GM19043 (cell line): ENCODE data around the gene TRPM3.

ENCODE experiments used
- ATAC-seq: cut with Tn5 transposase; IDR thresholded peaks from one replicate; pipeline ENCODE4 v1.9.1; 2021; ENCODE audit warnings: low read depth; ENCODE audit not compliant: unreplicated experiment

The TRPM3 gene

GRCh38 chr9:71121275-71122021 lies at the start of gene TRPM3:
Gene TRPM3 (minus strand): TSS chr9:71121621. CDS start chr9:71121354, 267 bp downstream.
- no peak for ATAC-seq

DNA sequence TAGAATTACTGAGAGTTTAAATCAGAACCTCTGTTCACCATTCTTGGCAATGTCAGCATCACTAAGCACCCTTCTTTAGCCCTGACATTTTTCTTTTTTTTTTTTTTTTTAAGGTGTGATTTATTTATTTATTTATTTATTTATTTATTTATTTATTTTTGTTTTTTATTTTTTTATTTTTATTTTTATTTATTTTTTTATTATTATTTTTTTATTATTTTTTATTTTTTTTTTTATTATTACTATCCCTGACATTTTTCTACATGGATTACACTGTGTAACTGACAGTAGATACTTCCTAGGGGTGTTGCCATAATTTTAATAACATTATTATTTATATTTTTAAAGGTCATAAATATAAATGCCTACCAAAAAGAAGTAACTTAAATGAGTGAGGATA lies 47.0 kb upstream of the TRPM3 start:
- ATAC-seq, result no peak

GRCh38 chr9:71162126-71162525 lies 40.7 kb upstream of the TRPM3 start:
- no peak for ATAC-seq

- no peak for ATAC-seq
These were observed 36.3 kb upstream of the TRPM3 start for GRCh38 chr9:71157731-71158130.

GRCh38 chr9:71147368-71147767 lies 25.9 kb upstream of the TRPM3 start:
- no peak for ATAC-seq

- ATAC-seq, result no peak
These were observed 25.1 kb upstream of the TRPM3 start for GRCh38 chr9:71146511-71146910.

DNA sequence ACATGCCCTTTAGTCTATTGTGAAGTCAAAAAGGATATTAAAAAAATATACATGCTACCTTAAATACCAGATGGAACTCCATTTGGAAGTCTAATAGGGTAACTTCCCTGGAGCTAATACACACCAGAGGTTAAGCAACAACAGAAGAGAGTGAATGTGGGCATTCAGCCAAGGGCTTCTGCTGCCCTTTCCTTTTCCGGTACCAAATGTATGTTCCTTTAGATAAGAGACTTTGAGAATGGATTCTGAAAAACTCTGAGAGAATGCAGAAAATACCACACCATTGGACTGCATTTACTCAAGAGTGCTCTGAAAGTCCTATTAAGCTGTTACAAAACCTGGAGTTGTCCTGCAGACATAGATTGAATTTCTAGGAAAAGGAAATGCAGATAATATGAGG lies 23.8 kb upstream of the TRPM3 start:
- ATAC-seq, result no peak

GRCh38 chr9:71144495-71144894 lies 23.1 kb upstream of the TRPM3 start:
- no peak for ATAC-seq

DNA sequence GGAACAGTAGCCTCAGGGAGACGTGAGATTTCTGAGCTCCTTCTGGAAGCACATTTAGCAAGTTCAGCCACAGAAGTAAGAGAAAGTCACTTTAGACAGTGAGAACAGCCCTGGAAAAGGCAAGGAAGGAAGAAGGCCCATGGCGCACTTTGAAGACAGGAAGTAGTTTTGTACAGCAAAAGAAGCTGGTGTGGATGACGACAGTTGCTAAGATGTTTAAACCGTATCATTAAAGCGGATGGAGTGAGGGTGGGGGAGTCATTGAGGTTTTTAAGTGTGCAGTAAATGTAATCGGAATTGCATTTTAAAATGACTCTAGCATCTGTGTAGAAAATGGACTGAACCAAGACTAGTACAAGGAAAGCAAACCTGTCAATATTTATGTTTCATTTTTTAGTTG lies 15.3 kb upstream of the TRPM3 start:
- no peak for ATAC-seq

GRCh38 chr9:71131145-71131544 lies 9.7 kb upstream of the TRPM3 start:
- ATAC-seq, result no peak

- no peak for ATAC-seq
These were observed 9.1 kb upstream of the TRPM3 start for GRCh38 chr9:71130521-71130920.

- ATAC-seq, result no peak
These were observed 7.4 kb upstream of the TRPM3 start for GRCh38 chr9:71128796-71129195.

GRCh38 chr9:71127301-71127700 lies 5.9 kb upstream of the TRPM3 start:
- no peak for ATAC-seq

DNA sequence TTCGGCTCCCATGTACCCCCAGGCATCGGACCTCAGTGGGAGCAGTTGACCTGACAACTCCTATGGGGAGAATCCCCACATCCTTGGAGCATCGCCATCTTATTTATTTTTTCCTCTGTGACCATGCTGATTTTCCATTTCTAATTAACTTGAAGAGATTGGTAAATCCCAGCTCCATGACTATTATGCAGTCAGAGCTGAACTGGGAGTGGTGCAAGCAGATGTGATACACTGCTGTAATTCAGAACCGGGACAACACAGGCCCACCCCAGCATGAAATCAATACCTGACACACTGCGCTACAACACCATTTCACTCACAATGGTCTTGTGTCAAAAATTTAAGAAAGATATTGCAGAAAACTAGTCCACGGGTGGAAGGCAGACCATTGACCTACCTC lies 1.0 kb upstream of the TRPM3 start:
- ATAC-seq, result no peak

DNA sequence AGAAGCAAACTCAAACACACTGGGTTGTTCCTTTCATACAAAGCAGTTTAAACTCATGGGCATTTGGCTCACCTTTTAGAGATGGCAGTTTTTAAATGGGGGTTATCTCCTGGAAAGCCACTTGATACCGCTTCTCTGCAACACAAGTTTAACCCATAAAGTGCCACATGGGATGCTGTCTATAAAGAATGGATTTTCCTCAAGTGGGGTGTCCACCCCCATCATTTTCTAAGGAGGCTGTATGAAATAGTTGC lies 528 bp upstream of the TRPM3 start:
- ATAC-seq, result no peak

DNA sequence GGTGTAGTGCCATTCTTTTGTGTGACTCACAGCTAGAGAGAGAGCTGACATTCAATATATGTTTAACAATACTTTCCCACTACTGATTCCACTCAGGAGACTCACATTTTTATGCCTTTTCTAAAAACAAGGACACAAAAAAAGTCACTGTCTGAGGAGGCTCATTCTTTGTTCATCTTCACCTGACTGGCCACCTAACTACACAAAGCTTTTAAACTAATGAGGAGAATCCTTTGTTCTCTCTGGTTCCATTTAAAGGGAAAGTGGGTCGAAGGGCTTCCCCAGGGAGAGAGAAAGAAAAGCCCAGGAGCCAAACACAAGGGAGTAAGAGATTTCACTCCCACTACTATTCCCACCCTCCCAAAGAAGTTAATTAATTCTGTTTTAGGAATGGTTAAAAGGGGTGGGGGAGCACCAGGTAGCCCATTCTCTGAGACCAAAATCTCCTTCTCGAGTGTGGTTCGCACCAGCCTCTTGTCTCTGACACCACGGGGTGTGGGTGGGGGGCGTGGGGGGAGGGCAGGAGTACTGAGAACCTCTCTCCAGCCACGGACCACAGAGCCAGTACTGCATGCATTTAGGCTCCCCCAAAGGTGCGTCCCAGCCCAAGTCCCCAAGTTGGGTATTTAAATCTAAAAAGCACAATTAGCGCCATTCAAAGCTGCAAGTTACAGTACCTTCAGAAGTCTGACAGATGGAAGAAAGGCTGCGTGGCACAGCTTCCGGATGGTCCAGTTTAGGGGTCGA lies 747 bp downstream of the TRPM3 start:
- no peak for ATAC-seq

GRCh38 chr9:71119746-71120145 lies 1.7 kb downstream of the TRPM3 start:
- no peak for ATAC-seq

DNA sequence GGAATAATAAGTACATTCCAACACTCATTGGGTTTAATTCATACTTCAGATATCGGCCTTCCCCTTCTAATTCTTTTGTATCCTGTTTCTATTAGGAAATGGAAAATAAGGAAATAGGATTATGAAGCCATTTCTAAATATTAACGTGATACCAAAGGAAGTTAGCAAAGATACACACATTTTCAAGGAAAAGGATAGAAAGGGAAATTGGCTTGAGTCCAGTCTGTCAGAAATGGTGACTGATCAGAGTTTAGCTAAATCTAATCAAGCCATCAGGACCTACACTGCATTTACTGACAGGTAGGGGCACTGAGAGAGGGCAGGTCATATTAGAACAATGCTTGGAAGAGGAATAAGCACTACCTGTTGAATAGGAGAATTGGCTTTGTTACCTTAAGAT lies 3.1 kb downstream of the TRPM3 start:
- ATAC-seq, result no peak

DNA sequence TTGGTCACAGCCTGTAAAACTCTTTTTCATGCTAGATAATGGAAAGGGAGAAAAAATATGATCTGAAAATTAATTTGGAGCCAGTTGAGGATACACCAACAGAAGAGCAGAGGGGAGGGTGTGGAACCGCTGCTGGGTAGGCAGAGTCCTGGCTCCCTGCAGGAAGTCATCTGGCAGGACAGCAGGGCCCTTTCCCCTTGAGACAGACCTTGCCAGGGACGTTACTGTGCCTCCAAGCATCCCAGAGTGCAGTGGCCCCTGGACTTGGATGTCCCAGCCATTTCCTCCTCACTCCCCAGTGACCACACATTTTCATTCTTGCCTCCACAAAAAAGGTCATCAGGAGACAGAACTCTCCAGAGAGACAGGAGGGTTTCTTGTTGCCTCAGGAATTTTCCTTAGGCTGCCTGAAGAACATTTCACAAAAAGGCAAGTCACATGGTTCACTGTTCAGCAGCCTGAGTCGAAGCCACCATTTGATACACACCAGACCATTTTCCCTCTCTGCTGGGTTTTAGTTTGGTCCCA lies 5.9 kb downstream of the TRPM3 start:
- no peak for ATAC-seq

GRCh38 chr9:71112866-71113265 lies 8.6 kb downstream of the TRPM3 start:
- no peak for ATAC-seq

DNA sequence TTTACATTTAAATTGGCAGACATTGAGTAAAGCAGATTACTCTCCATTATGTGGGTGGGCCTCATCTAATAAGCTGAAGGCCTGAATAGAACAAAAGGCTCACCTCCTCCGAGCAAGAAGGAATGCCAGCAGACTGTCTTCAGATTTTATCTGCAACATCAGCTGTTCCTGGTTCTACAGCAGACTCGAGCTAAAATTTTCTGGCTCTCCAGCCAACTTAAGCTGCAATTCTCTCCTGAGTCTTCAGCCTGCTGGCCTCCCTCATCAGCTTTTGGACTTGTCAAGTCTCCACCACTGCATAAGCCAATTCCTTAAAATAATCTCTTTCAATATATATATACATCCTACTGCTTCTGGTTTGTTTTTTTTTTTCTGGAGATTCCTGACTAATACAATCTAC lies 12.5 kb downstream of the TRPM3 start:
- no peak for ATAC-seq

- ATAC-seq, result no peak
These were observed 14.4 kb downstream of the TRPM3 start for GRCh38 chr9:71106992-71107391.
